DMS153 (cell line): ENCODE results near the gene PPP2R2D.

ENCODE experiments used
- DNase-seq: peaks from one replicate; lab custom pipeline; 2025; lab: John Stamatoyannopoulos, UW

PPP2R2D gene

DNA sequence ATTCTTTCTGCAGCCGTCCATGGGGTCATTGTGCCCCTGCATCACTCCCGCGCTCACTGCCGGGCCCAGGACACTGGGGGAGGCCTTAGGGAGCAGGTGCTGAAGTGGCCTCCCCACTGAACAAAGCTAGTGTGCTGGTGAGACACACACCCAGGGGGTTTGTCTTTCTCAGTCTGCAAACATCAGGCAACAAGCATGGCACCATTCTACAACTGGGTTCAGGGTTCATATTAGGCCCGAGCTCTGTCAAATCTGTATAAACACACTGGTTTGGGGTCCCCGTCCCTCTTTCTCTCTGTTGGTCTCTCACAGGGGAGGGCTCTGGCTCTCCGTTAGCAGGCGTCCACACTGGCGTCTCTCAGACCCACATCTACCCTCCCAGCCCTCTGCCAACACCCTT lies 11.1 kb upstream of the PPP2R2D start:
- DNase-seq = no peak

- no peak for DNase-seq
These were observed 10.3 kb upstream of the PPP2R2D start for GRCh38 chr10:131890276-131891195.

- no peak for DNase-seq
These were observed 9.4 kb upstream of the PPP2R2D start for GRCh38 chr10:131891196-131891928.

DNA sequence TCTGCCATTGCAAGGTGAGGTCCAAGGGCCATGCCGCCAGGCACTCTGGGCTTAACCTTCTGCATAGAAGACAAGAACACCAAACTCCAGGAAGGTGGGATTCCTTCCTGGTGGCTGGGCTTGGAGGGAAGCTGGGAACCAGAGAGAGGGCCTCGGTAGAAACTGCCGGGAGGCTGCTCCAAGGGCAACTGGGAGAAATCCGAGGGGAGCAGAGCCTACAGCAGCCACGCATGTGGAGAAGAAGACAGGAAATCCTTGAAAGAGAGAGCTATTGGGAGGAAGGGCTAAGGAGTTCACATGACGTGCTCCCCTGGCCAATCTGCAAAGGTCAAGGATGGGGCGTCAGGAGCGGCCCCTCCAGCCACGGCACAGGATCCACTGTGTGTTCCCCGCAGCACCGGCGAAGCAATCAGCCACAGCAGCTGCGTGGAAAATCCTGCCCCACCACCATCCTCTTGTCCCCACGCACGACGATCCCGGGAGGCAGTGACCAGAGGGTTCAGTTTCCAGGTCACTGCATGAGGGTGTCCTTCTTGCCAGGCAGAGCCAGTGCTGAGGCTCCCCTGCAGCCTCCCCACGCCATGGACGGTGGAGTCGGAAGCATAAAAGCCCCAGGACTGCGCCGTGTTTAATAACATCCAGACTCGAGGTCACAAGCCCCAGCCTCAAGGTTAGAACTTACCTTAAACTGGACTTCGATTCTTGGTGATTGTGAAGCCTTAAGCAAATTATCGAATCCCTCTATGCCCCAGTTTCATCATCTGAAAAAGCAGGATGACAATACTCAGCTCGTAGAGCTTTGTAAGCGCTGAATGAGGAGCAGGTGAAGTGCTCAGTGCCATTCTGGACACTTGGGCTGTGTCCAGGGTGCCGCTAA lies 8.6 kb upstream of the PPP2R2D start:
- DNase-seq = no peak

DNA sequence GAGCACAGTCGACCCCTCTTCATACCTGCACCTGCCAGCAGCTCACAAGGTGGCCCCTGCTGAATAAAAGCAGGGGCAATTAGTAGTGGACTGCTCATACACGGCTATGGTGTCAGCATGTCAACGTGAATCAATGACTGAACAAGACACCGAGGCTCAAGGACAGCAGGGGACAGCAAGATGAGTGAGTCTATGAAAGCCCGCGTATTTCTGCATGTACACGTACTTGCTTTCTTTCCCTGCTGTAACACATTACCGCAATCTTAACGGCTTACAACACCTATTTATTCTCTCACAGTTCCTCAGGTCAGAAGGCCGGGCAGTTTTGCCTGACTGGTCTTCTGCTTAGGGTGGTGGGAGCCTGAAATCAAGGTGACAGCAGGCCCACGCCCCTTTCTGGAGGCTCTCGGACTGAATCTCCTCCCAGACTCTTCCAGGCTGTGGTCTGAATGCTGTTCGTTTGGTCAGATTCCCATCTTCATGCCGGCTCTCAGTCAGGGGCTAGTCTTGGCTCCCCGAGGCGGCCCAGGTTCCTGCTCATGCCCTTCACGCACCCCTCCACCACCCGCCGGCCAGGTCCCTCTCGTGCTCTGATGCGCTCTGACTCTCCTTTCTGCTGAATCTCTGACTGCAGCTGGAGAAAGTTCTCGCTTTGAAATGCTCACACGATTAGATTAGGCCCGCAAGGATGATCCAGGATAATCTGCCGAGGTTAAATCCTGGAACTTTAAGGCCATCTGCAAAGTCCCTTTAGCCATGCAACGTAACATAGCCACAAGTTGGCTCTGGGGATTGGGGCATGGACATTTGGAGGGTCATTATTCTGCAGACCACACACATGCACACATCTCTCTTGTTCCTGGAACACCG lies 7.8 kb upstream of the PPP2R2D start:
- no peak for DNase-seq

- no peak for DNase-seq
These were observed 5.7 kb upstream of the PPP2R2D start for GRCh38 chr10:131895116-131895515.

DNA sequence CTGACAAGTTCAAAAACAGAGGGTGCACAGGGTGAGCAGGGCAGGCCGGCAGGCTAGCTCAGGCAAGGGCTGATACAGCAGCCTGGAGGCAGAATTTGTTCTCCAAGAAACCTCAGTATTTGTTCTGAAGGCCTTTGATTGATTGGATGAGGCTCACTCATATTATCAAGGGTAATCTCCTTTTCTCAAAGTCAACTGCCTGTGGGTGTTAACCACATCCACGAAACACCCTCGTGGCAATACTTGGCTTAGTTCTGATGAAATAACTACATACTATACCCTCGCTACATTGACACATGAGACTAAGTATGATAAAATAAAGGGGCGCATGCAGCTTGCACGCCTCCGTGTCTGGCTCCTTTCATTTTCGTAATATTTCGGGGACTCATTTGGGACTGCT lies 4.4 kb upstream of the PPP2R2D start:
- no peak for DNase-seq

DNA sequence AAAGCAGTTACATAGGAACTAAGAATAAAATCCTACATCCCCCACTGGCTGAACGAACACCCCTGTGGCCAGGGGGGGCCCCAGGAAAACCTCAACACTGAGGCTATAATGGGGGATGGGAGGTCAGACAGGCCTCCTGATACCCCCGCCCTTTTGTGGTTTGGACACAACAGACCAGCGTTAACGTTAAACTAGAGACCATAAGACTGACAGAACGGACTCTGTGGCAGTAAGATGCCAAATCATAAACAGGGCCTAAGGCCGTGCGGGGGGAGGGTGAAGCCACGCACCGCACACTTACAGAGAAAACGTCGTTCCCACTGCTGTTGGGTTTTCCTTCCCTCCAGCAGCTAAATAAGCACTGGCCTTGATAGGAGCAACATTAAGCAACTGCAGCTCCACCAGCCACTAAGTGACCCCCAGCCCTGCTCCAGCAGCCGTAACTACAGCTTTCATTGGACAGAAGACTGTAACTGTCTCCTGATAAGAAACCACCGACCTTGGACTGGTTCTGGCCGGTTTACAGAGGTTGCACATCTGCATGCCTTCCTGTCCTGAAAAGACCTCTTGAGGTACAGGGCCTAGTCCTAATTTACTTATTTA lies 3.4 kb upstream of the PPP2R2D start:
- no peak for DNase-seq

- DNase-seq = no peak
These were observed 2.7 kb upstream of the PPP2R2D start for GRCh38 chr10:131898061-131898460.

DNA sequence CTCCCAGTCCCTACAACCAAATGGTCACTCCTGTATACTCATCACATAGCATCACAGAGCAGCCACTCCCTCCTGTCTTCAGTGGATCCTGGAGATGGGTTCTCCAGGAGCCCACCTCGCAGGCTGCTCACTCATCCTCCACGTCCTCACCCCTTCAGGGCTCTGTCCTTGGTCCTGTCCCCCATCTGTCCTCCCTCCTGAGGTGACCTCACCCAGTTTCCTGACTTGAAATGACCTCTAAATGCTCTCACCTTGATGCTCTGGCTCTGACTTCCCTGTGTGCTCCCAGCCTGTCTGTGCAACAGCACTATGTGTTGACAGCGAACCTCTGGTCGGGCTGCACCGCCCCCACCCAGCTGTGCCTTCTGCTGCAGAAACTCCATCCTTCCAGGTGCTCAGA lies 2.1 kb upstream of the PPP2R2D start:
- no peak for DNase-seq

- DNase-seq = no peak
These were observed 1.6 kb upstream of the PPP2R2D start for GRCh38 chr10:131899116-131899690.

GRCh38 chr10:131899695-131900349 lies 986 bp upstream of the PPP2R2D start:
- no peak for DNase-seq

GRCh38 chr10:131901181-131901829 lies 497 bp downstream of the PPP2R2D start:
- DNase-seq = no peak

DNA sequence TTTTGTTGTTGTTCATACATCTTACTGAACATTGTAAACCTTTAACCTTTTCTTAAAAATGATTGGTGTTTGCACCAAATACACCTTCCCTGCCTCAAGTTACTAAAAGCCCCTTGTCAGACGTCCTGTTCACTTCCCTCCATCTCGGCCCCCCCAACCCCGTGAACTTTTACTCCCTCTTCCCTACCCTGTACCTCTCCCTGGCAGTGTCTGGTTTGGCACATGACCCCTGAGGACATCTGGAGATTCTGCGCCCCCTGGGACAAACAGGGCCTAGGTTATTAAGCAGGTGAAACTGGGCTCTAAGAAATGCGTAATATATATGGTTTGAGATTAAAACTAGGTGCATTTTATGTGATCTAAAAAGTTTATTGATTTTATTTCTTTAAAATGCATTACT lies 1.4 kb downstream of the PPP2R2D start:
- no peak for DNase-seq

DNA sequence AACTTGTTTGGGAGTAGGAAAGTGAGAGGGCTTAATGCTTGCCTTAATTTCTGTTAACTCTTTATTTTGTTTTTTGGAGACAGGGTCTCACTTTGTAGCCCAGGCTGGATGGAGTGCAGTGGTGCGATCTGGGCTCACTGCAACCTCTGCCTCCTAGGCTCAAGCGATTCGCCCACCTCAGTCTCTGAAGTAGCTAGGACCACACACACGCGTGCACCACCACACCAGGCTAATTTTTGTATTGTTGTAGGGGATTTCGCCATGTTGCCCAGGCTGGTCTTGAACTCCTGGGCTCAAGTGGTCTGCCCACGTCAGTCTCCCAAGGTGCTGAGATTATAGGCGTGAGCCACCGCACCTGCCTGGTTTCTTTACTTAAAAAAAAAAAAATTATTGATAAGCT lies 1.9 kb downstream of the PPP2R2D start:
- DNase-seq = no peak

DNA sequence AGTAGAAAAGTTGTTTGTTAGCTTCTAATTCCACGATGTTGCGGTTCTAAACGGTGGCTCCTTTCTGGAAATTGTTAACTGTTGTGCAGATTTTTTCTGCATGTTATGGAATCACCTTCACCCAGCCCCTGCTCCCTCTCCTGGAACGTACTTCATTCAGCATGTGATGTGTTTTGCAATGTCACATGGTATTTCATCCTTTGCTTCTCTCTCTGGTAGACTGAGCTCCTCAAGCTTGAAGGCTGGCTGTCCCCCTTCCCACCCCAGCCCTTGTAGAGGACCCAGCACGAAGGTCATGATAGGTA lies 4.4 kb downstream of the PPP2R2D start:
- DNase-seq = no peak

GRCh38 chr10:131905603-131906268 lies 4.9 kb downstream of the PPP2R2D start:
- no peak for DNase-seq

DNA sequence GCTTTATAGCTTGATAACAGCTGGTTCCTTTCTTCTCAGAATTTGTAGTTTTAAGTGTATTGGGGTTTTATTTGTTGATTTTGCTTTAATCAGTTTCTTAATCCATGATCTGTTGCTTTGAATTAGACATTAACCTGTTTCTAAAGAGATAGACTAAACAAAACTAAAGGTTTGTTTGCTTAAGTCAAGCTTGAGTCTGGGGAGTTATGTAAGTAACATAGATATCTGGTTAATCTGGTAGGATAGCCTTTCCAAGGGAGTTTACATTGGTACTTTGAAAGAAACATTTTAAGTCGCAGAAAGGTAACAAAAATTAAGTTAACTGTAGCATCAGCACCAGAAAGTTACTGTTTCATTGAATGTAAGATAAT lies 5.4 kb downstream of the PPP2R2D start:
- no peak for DNase-seq

DNA sequence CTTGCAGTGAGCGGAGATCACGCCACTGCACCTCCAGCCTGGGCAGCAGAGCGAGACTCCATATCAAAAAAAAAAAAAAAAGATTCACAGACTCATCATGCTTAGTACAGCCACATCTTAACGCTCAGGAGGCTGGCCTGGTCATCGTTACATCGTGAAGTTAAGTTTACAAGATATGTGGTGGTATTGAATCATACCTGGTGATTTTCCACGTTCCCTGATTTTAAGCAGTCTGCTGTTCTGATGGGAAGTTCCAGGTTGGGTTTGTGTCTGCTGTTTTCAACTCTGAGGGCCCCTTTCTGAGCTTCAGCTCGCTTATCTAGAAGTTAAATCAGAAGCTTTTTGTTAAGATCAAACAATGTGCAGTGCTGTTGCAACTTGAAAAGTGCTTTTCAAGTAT lies 6.9 kb downstream of the PPP2R2D start:
- no peak for DNase-seq
